NCI-H1092 (cell line): ENCODE results near the gene CAMK2A.
"Not testable (repeated sequence)": the region's sequence is repeated elsewhere in the genome, so short reads cannot be mapped to it uniquely, and the experiment has no call there.

Experiments used
- DNase-seq: peaks from one replicate; lab custom pipeline; 2025; lab: John Stamatoyannopoulos, UW

CAMK2A gene

GRCh38 chr5:150235500-150235854 is 54.1 kb downstream of the CAMK2A start:
- no peak for DNase-seq

DNA sequence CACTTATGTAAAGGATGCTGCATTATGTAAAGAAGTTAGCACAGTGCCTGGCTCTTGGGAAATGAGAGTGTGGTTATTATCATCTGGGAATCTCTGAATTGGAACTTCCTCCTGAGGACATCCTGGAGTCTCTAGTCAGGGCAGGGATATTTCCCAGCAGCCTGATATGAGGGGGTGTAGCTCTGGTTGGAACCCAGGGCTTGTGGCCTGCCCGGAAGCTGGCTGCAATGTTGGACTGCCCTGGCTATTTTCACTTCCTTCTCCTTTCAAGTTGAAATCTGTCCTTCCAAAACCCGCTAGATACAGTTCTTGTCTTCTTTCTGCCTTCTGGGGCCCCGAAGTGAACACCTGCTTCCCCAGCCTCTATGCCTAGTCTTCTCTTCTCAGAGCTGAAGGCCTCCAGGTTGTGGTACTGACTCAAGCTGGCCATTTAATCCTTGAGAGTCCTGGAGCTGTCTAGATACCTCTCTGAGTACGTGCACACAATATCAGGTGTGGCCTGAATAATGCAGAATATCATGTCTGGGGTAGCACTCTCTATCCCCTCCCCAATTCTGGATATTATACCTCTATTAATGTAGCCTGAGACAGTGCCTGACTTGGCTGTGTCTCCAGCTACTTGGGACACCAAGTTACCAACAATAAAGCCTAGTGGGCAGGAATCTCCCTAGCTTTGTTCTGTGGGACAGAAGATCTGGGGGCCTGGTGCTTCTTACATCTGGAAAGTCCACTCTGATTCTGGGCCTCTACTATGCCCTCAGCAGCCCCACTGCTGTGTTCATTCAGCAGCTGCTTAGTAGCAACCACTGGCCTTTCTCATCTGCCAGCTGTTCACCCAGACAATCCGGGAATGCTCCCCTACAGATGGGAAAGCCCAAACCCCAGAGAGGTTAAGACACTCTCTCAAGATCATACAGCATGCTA is 54.7 kb downstream of the CAMK2A start:
- DNase-seq, result no peak

DNA sequence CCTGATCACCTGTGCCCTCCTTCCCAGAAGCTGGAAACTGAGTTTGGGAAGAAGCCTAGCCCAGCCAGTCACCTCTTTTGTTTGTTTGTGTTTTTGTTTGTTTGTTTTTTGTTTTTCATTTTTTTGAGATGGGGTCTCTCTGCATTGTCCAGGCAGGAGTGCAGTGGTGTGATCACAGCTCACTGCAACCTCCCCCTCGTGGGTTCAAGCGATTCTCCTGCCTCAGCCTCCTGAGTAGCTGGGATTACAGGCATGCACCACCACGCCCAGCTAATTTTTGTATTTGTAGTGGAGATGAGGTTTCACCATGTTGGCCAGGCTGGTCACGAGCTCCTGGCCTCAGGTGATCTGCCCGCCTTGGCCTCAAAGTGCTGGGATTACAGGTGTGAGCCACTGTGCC is 55.9 kb downstream of the CAMK2A start:
- DNase-seq, result not testable (repeated sequence)

GRCh38 chr5:150230842-150231241 is 58.7 kb downstream of the CAMK2A start:
- no peak for DNase-seq

DNA sequence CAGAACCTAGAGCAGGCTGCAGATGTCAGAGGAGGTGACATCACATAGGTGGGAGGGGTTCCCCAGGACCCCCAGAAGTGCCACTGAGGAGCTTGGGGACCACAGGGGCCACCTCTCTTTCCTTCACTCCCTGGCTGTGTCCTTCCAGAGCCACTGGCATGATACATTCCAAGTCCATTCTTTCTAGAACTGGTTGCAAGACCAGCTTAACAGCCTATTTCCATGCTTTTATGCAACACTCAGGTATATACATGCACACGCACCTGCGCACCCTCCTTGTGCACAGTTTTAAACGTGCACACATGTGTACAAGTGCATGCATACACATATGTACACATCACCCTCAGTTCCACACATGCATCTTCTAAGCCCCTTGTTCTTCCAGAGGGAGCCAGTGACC is 60.0 kb downstream of the CAMK2A start:
- DNase-seq, result no peak

- DNase-seq, result no peak
Observed at GRCh38 chr5:150227606-150228273, 61.8 kb downstream of the CAMK2A start.

DNA sequence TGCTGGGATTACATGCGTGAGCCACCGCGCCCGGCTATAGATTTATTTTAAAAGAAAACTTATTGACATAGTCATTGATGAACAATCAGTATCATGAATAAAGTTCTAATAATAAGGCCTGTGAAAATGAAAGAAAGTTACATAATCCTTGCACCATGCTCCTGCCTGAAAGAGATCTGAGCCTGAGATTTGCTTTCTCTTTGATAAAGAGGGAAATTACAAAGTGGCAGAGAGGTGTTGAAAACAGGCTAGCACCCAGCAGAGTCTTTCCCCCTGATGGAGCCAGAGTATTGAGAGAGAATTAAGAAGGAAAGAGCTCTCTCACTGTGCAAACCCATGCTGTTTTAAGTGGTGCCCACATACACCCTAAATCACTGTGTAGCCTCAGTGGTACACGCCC is 62.5 kb downstream of the CAMK2A start:
- DNase-seq, result no peak

DNA sequence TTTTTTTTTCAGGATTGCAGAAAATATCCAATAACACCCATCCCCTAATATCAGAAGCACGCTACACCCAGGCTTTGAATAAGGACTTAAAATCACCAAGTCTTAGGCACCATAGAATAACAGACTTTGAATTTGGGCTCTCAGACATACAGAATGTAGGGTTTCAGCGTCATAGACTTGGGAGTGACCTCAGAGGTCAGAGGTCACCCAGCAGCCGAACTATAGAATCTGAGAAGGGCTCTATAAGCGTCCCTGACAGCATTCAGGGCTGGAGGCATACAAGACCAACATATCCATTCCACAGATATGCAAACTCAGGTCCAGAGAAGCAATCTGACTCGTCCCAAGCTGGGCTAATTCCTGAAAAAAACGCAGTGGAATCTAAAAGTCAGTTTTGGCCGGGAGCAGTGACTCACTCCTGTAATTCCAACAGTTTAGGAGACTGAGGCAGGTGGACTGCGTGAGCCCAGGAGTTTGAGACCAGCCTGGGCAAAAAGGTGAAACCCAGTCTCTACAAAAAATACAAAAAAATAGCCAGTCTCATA is 65.0 kb downstream of the CAMK2A start:
- DNase-seq, result no peak

DNA sequence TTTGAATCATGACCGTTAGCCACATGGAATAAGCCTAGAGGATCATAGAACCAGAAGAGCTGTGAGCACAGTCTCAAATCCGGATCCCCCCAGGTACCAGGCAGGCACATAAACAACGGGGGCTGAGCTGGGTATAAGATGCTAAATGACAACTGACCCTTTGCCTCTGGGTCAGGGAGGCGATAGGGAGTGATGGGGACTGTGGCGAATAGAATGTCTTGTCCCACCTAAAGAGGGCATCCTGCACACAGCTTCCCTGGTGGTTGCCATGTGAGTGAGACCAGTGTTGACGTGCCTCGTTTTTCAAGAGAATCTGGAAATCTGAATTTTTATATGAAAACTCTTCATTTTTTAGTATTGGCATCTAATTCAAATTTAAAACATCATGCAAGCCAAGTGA is 66.1 kb downstream of the CAMK2A start:
- no peak for DNase-seq

DNA sequence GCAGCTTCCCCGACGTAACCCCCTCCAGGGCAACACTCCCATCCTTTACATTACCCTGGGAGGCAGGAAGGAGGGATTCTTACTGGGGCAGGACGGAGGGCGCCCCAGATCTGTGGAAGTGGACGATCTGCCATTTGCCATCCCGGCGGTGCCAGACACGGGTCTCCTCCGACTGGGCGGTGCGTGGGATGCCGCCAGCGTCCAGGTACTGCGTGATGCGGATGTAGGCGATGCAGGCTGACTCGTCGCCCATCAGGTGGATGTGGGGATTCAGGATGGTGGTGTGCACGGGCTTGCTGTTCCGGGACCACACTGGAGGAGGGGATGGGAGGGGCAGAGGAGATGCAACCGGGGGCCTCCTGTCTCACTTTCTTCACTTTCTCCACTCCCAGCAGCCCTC is 66.7 kb downstream of the CAMK2A start:
- DNase-seq, result no peak

DNA sequence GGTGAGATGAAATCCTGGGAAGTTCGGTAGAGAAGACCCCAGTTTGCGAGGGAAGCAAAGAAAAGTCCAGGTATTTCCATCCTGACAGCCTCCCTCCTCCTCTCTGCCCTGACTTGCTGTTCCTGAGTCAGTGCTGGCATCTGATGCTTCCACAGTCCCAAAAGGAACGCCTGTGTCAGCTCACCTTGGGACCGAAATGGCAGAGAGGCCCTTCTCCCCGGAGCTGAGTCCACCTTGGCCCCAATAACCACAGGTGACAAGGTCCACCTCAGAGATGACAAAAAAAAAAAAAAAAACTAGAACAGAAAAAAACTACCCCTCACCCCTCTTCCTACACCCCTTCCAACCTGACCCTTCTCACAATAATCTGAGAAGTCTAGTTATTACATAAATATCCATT is 68.1 kb downstream of the CAMK2A start:
- DNase-seq, result no peak

DNA sequence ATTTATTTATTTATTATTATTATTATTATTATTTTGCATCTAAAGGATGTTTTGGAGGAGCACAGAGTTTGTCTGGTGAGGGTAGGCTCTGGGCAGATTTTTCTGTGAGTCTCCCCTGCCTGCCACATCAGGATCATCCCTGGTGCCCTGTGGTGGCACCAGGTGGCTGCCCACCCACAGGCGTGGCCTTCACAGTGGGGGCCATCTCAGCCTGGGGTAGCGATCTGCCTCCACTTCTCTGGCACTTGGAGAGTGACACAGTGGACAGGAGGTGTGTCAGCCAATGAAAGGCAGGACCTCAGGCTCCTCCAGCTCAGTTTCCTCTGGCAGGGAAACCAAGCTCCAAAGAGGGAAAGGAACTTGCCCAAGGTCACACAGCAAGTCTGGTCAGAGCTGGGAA is 69.7 kb downstream of the CAMK2A start:
- DNase-seq, result no peak

DNA sequence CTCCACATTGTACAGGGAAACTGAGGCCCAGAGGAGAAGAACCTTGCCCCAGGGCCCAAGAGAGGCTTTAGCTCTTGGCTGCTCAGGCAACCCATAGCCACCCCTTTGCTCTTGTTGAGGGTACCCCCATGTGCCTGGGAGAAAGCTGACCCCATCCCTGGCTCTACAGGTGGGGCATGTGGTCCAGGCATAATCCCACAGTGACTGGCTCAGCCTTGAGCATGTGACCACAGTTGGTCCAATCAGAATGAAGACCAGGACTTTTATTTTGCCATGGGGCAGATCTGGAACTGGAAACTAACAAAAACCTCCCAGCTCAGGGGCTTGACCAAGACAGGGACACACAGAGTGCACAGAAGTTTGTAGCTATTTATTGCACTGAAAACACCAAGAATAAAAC is 70.4 kb downstream of the CAMK2A start:
- no peak for DNase-seq

DNA sequence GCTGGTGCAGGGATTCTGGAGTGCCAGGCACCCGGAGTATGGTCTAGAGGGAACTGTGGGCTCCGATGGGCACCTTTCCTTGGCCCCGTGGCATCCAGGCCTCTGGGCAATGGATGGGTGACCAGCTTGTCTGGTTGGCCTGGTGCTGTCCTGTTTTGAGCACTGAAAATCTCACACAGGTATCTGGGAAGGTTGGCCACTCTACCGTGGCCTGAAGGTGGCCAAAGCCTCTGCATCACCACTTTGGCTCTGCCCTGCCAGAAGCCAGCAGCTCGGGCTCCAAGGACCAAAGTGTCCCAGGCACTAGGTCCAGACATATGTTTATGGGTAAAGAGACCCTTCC is 70.9 kb downstream of the CAMK2A start:
- no peak for DNase-seq

DNA sequence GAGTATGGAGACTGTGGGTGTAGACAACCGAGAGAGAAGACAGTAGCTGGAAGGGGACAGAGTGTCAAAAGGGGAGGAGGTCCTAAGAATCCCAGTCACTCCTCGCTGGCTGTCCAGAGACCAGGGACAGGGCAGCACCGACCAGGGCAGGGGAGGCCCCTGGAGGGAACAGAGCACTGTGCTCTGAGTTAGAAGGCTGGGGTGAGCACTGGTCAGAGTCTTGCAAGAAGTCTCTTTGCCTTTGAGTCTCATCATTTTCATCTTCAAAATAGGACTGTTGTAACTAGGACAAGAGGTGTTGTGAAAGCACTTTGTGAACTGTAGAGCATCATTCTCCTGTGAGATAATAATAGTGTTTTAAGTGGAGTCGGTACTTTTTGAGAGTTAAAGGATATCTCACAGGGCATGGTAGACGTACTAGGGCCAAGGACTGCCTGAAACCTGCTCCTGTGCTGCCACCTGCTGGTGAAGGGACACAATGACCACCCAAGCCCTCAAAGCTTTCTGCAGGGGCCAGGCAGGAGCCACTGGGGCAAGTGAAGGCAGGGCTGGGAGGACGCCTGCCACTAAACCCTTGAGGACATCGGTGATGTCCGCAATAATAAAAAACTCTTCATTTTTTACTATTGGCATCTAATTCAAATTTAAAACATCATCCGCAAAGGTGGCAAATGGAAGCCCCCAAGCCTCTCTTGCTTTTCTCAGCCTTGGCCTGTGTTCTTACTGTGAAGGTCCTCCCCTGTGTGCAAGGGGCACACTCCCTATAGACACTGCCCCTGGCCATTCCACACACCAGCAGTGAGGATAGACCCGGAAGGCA is 71.5 kb downstream of the CAMK2A start:
- peak; percentile 34 for DNase-seq

DNA sequence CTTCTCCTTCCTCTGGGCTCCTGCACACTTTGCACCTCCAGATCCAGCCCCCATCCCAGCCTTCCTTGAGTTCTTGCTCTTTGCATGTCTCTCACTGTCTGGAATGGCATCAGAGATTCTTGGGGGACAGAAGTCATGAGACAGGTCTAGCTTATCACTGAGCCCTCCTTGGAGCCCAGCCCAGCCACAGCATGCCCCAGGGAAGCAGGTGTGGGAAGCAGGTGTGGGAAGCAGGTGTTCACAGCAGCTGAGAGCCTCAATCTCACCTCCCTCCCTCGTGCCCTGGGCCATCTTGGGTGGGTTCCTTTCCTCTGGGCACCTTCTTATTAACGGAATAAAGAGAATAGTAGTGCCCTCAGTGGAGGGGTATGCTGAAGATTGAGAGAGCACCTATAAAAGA is 72.5 kb downstream of the CAMK2A start:
- DNase-seq, result no peak

- no peak for DNase-seq
Observed at GRCh38 chr5:150215979-150216944, 73.3 kb downstream of the CAMK2A start.

- DNase-seq, result no peak
Observed at GRCh38 chr5:150214289-150214688, 75.3 kb downstream of the CAMK2A start.

DNA sequence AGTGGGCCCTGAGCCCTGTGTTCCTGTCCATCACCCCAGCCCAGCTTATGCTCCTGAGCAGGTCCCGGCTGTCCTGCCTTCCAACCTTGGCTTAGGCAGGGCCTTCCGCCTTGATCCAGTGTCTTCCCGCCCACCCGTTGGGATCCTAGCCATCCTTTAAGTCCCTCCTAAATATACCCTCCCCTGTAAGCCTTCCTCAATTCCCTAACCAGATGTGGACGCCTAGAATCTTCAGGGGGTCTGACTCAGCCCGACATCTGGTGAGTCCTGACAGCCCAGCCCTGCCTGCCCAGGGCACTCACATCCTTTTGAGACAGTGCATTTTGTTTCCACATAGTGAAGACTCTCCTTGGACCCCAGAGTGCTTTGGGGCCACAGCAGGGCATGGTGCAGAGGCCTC is 76.0 kb downstream of the CAMK2A start:
- no peak for DNase-seq

GRCh38 chr5:150211156-150212030 is 78.2 kb downstream of the CAMK2A start:
- DNase-seq, result no peak
